ENCODE measurements around the gene BEAN1.

DNA sequence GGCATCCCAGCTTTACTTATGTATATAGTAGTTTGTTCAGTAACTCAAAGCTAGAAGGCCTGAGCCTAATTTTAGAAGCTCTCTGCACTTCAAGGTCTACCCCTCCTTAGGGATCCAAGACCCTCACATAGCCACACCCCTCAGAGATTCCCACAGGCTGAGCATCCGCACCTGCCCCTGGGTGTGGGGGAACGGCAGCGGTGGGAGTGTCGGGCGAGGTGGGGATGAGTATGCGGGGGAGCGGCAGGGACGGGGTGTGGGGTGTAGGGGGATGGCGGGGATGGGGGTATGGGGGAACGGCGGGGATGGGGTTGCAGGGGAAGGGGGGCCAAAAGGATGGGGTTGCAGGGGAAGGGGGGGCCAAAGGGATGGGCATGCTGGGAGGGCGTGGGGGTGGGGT lies 24.9 kb upstream of the BEAN1 start:
- TF ChIP-seq, protein P1, sequence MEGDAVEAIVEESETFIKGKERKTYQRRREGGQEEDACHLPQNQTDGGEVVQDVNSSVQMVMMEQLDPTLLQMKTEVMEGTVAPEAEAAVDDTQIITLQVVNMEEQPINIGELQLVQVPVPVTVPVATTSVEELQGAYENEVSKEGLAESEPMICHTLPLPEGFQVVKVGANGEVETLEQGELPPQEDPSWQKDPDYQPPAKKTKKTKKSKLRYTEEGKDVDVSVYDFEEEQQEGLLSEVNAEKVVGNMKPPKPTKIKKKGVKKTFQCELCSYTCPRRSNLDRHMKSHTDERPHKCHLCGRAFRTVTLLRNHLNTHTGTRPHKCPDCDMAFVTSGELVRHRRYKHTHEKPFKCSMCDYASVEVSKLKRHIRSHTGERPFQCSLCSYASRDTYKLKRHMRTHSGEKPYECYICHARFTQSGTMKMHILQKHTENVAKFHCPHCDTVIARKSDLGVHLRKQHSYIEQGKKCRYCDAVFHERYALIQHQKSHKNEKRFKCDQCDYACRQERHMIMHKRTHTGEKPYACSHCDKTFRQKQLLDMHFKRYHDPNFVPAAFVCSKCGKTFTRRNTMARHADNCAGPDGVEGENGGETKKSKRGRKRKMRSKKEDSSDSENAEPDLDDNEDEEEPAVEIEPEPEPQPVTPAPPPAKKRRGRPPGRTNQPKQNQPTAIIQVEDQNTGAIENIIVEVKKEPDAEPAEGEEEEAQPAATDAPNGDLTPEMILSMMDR (IDR thresholded peaks at IDR 0.05; ENCODE audit: borderline replicate concordance, extremely low read depth, low read length, poor library complexity, severe bottlenecking) = no peak
- no peak for TF ChIP-seq EZH2 (IDR thresholded peaks at IDR 0.05; ENCODE audit: borderline replicate concordance, low read depth, low read length, severe bottlenecking)
